Activated B cell treated with CpG ODN at 0.5 μM for 24 hours (primary cell): ENCODE results near the gene NUP85. TPM values are rescaled to one million over a fixed set of nuclear protein-coding genes. Genes with fewer than 3 reads are reported as not detected.

Experiments
- ATAC-seq: fragments of 200-7000 bp; cut with Tn5 transposase; one replicate; pipeline ENCODE4 v1.10.0; 2021; ENCODE audit warnings: low read depth, mild to moderate bottlenecking, moderate library complexity
- CTCF ChIA-PET: fragments of 350-600 bp; sonication (Branson Sonifier 250); formaldehyde crosslinking; loops from one replicate; lab custom pipeline; 2021; ENCODE audit warnings: antibody characterized with exemption; lab: Charles Lee
- POLR2A ChIA-PET: fragments of 350-600 bp; sonication (Branson Sonifier 250); formaldehyde crosslinking; loops from one replicate; lab custom pipeline; 2021; ENCODE audit warnings: antibody characterized with exemption; lab: Charles Lee
- DNase-seq: peaks from one replicate; pipeline ENCODE4 v3.0.0; 2022
- H3K27ac Mint-ChIP-seq: one replicate; pipeline ENCODE4 v1.8.0; 2020; ENCODE audit warnings: mixed read lengths
- H3K27me3 Mint-ChIP-seq: one replicate; pipeline ENCODE4 v1.8.0; 2021; ENCODE audit warnings: mixed read lengths
- H3K36me3 Mint-ChIP-seq: one replicate; pipeline ENCODE4 v1.8.0; 2021; ENCODE audit warnings: low read depth, mixed read lengths
- H3K4me1 Mint-ChIP-seq: one replicate; pipeline ENCODE4 v1.8.0; 2021; ENCODE audit warnings: mixed read lengths
- H3K4me3 Mint-ChIP-seq: one replicate; pipeline ENCODE4 v1.8.0; 2020; ENCODE audit warnings: mild to moderate bottlenecking, mixed read lengths
- H3K9me3 Mint-ChIP-seq: one replicate; pipeline ENCODE4 v1.8.0; 2020; ENCODE audit warnings: mixed read lengths
- CTCF ChIP-seq: fragments of 200-600 bp; IDR thresholded peaks from one replicate; pipeline ENCODE4 v1.8.0; 2022; ENCODE audit warnings: antibody characterized with exemption, mild to moderate bottlenecking
- intact Hi-C: fragments of 100-400 bp; cut with micrococcal nuclease; formaldehyde crosslinking; loops from one replicate; pipeline ENCODE4 v1.15.1; 2024
- total RNA-seq: library from RNA; stranded (reverse); gene quantifications from 2 replicates; pipeline ENCODE4 v1.2.3, GENCODE V29; 2022

The NUP85 gene
- total RNA-seq, 1 donor from 2014 or later: 103 TPM

GRCh38 chr17:75285123-75285522 is 79.6 kb downstream of the NUP85 start:
- intact Hi-C loops: no loop called here
- CTCF ChIA-PET: interaction anchor here (0.7 to 1.0 kb wide), 2 partner anchors 117 to 171 kb away, joined by 3 read pairs; no protein-coding TSS in a partner anchor

More at GRCh38 chr17:75285123-75285522, 79.6 kb downstream of the NUP85 start:
- H3K27ac Mint-ChIP-seq: no peak overlapping the region
- H3K4me3 Mint-ChIP-seq: no peak overlapping the region
- H3K27me3 Mint-ChIP-seq: no peaks in the 10 kb centered on the region
- POLR2A ChIA-PET: interaction anchor here (0.6 to 4.3 kb wide), 3 partner anchors 13 to 67 kb away, joined by 3 to 30 read pairs (median 4); partner anchors contain the start of genes GGA3, MIF4GD and MRPS7
- DNase-seq (no peak), ATAC-seq (no peak)
- H3K9me3 Mint-ChIP-seq: no peaks in the 10 kb centered on the region
- H3K4me1 Mint-ChIP-seq: peaks cover 21% of the 10 kb centered on the region
- peaks cover 61% of the 10 kb centered on the region for H3K36me3 Mint-ChIP-seq
- no peak for TF ChIP-seq CTCF

Other genes with a start within 250 kb of the NUP85 start
- 1.5 and 2.1 TPM in 2 replicates for gene HID1, start 232.9 kb upstream of the NUP85 start, total RNA-seq
- gene CDR2L, start 218.0 kb upstream of the NUP85 start, total RNA-seq: not detected in 2 replicates
- 28.4 and 31.8 TPM in 2 replicates for gene MRPL58, start 193.0 kb upstream of the NUP85 start, total RNA-seq
- 158 and 181 TPM in 2 replicates for gene ATP5PD, start 158.7 kb upstream of the NUP85 start, total RNA-seq
- gene KCTD2, start 158.5 kb upstream of the NUP85 start, total RNA-seq: 19.5 and 20.2 TPM in 2 replicates
- gene SLC16A5, start 117.7 kb upstream of the NUP85 start, total RNA-seq: 4.9 and 5.7 TPM in 2 replicates
- gene ARMC7, start 95.7 kb upstream of the NUP85 start, total RNA-seq: 11.8 and 15.4 TPM in 2 replicates
- gene NT5C, start 73.9 kb upstream of the NUP85 start, total RNA-seq: 95.0 and 98.2 TPM in 2 replicates
- 70.5 and 72.9 TPM in 2 replicates for gene JPT1, start 51.2 kb upstream of the NUP85 start, total RNA-seq
- 365 and 394 TPM in 2 replicates for gene SUMO2, start 22.7 kb upstream of the NUP85 start, total RNA-seq
- gene GGA3, start 55.9 kb downstream of the NUP85 start, total RNA-seq: 116 and 119 TPM in 2 replicates
- gene MRPS7, start 56.2 kb downstream of the NUP85 start, total RNA-seq: 67.6 and 71.3 TPM in 2 replicates
- gene MIF4GD, start 65.6 kb downstream of the NUP85 start, total RNA-seq: 50.8 and 55.2 TPM in 2 replicates
- 87.6 and 96.7 TPM in 2 replicates for gene SLC25A19, start 83.8 kb downstream of the NUP85 start, total RNA-seq
- gene GRB2, start 200.0 kb downstream of the NUP85 start, total RNA-seq: 307 and 320 TPM in 2 replicates